SH-SY5Y (cell line): ENCODE data around the gene GATC.

Experiments
- GATA2 ChIP-seq: IDR thresholded peaks from 2 replicates; pipeline ENCODE4 v1.6.1; 2011; ENCODE audit warnings: mild to moderate bottlenecking, low read depth, low read length
- GATA3 ChIP-seq: IDR thresholded peaks from 2 replicates; pipeline ENCODE4 v1.6.1; 2011; ENCODE audit warnings: low read depth, mild to moderate bottlenecking, low read length, moderate library complexity

DNA sequence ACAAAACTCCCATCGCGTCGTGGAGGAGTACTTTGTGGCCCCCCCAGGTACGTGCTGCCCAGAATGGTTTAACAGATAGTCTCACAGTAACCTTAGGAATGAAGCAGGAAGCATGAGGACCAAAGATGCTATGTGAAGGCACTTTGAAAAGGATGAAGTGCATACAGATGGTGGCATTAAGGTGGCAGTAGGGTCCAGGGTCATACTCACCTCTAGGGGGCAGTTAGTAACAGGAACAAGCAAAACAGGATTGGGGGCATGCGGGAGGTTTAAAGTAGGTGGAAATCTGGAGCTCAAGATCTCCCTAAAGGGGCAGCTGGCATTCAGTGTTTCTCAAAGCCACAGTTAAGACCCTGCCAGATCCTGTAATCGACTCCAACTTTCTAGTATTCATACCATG, 10.9 kb downstream of the GATC start:
- TF ChIP-seq GATA2 = no peak
- TF ChIP-seq GATA3 = no peak
